A673 (cell line): ENCODE measurements around the gene NOS3.

Source experiments
- EZH2 ChIP-seq: fragments of 200-600 bp; sonication (generic); IDR thresholded peaks from 2 replicates; pipeline ENCODE4 v1.6.1; 2017; ENCODE audit warnings: borderline replicate concordance, low read depth, mild to moderate bottlenecking, mixed read lengths, antibody characterized with exemption, low read length; ENCODE audit not compliant: poor library complexity, severe bottlenecking
- TF ChIP-seq, protein P1 (sequence below): fragments of 300-800, 200-600 bp; sonication (generic); conservative IDR thresholded peaks from 2 replicates; pipeline ENCODE4 v1.5.1; 2017; ENCODE audit warnings: low read depth, mild to moderate bottlenecking, antibody characterized with exemption, low read length, moderate library complexity, mixed read lengths

DNA sequence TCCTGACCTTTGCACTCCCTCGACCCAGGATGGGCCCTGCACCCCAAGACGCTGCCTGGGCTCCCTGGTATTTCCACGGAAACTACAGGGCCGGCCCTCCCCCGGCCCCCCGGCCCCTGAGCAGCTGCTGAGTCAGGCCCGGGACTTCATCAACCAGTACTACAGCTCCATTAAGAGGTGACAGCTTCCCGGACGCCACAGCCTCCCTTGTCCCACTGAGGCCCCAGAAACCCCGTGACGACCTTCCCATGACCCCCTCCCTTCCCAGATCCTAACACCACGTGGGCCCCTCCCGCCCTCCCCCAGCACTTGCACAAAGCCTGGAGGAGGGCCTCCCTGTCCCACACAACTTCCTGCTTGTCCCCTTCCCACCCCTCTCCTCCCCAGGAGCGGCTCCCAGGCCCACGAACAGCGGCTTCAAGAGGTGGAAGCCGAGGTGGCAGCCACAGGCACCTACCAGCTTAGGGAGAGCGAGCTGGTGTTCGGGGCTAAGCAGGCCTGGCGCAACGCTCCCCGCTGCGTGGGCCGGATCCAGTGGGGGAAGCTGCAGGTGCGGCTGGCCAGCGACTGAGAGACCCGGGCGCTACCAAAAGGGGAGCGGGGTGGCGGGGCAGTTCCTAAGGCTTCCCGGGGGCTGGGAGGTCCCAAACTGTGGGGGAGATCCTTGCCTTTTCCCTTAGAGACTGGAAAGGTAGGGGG, 5.7 kb downstream of the NOS3 start:
- TF ChIP-seq, protein P1, sequence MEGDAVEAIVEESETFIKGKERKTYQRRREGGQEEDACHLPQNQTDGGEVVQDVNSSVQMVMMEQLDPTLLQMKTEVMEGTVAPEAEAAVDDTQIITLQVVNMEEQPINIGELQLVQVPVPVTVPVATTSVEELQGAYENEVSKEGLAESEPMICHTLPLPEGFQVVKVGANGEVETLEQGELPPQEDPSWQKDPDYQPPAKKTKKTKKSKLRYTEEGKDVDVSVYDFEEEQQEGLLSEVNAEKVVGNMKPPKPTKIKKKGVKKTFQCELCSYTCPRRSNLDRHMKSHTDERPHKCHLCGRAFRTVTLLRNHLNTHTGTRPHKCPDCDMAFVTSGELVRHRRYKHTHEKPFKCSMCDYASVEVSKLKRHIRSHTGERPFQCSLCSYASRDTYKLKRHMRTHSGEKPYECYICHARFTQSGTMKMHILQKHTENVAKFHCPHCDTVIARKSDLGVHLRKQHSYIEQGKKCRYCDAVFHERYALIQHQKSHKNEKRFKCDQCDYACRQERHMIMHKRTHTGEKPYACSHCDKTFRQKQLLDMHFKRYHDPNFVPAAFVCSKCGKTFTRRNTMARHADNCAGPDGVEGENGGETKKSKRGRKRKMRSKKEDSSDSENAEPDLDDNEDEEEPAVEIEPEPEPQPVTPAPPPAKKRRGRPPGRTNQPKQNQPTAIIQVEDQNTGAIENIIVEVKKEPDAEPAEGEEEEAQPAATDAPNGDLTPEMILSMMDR: no peak
- no peak for TF ChIP-seq EZH2
